Breast epithelium (tissue), 4 donors: ENCODE measurements around the gene DNAAF8. TPM values are rescaled to one million over a fixed set of nuclear protein-coding genes. Genes with fewer than 3 reads are reported as not detected.

Experiments used
- DNase-seq, 2 donors: peaks; one replicate each; pipeline ENCODE4 v3.0.0-alpha.2; 2019; ENCODE audit warnings: low spot score in 2 of 2
- H3K27ac ChIP-seq, 2 donors: fragments of 200-600 bp; sonication (generic) in 1 of 2; one replicate each; pipeline ENCODE4 v1.5.1; 2016 to 2019; ENCODE audit warnings: mild to moderate bottlenecking in 1 of 2
- H3K27me3 ChIP-seq, 2 donors: fragments of 200-600 bp; sonication (generic) in 1 of 2; one replicate each; pipeline versions ENCODE4 v1.5.1 to v1.6.0; 2017 to 2019; ENCODE audit warnings: control low read depth in 1 of 2, mild to moderate bottlenecking in 1 of 2
- H3K36me3 ChIP-seq: fragments of 200-600 bp; one replicate; pipeline ENCODE4 v1.5.1; 2019
- H3K4me1 ChIP-seq, 2 donors: fragments of 200-600 bp; sonication (generic); one replicate each; pipeline ENCODE4 v1.5.1; 2016 to 2019; ENCODE audit warnings: control low read depth in 1 of 2
- H3K4me3 ChIP-seq, 3 donors: fragments of 200-600 bp; sonication (generic); 1 replicate in 2 of 3; 2 replicates in 1 of 3; pipeline ENCODE4 v1.5.1; 2016 to 2019; ENCODE audit warnings: mild to moderate bottlenecking in 3 of 3, moderate library complexity in 2 of 3
- H3K9me3 ChIP-seq, 2 donors: fragments of 200-600 bp; sonication (generic) in 1 of 2; one replicate each; pipeline ENCODE4 v1.5.1; 2016 to 2019; ENCODE audit warnings: control low read depth in 1 of 2
- CTCF ChIP-seq, 3 donors: fragments of 450-650 bp; IDR thresholded peaks; one replicate each; pipeline ENCODE4 v1.5.1; 2016 to 2017; ENCODE audit warnings: antibody characterized with exemption in 3 of 3, mild to moderate bottlenecking in 3 of 3, moderate library complexity in 3 of 3
- POLR2A ChIP-seq: fragments of 450-650 bp; IDR thresholded peaks from one replicate; pipeline ENCODE4 v1.6.1; 2016; ENCODE audit warnings: antibody characterized with exemption, mild to moderate bottlenecking, moderate library complexity
- POLR2AphosphoS5 ChIP-seq, 3 donors: sonication (generic); formaldehyde crosslinking; IDR thresholded peaks; one replicate each; pipeline ENCODE4 v1.6.1; 2017; ENCODE audit warnings: antibody characterized with exemption in 3 of 3
- intact Hi-C: fragments of 100-400 bp; cut with DNase I; formaldehyde crosslinking; loops from one replicate; pipeline ENCODE4 v1.15.1; 2023; ENCODE audit warnings: low total_unique reads
- total RNA-seq, 3 donors: library from RNA; depleted of rRNA; stranded (reverse); fragments of >200 nt; gene quantifications; one replicate each; pipeline ENCODE4 v1.1.0, GENCODE V29; 2016

The DNAAF8 gene
- total RNA-seq, 3 donors from 2014 or later: 1.3 to 2.3 (median 1.8) TPM

DNA sequence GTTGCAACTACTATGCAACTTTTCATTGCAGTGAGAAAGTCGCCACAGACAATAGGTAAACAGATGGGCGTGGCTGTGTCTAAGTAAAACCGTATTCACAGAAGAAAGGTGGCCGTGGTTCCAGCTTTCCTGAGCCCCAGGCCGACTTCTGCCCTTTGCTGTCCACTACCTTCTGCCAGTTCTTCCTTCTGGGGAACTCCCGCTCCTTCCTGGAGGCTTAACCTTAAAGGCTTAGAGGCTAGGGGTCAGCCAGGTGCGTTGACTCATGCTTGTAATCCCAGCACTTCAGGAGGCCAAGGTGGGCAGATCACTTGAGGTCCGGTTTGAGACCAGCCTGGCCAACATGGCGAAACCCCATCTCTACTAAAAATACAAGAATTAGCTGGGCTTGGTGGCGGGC is 55.9 kb downstream of the DNAAF8 start:
- intact Hi-C loops: no loop called here

GRCh38 chr16:4790871-4791270 is 56.5 kb downstream of the DNAAF8 start:
- H3K36me3 ChIP-seq: no peaks in the 10 kb centered on the region
- no peaks in the 10 kb centered on the region for H3K4me1 ChIP-seq
- TF ChIP-seq CTCF (IDR thresholded peaks at IDR 0.05) (no peak), POLR2AphosphoS5 (IDR thresholded peaks at IDR 0.05) (no peak), POLR2A (no peak)
- no peak for DNase-seq
- intact Hi-C loops: no loop called here
- no peak overlapping the region for H3K4me3 ChIP-seq
- no peak overlapping the region for H3K27ac ChIP-seq
- no peaks in the 10 kb centered on the region for H3K9me3 ChIP-seq
- no peaks in the 10 kb centered on the region for H3K27me3 ChIP-seq

More for the DNA sequence above, 55.9 kb downstream of the DNAAF8 start:
- H3K36me3 ChIP-seq: no peaks in the 10 kb centered on the region
- H3K4me1 ChIP-seq: no peaks in the 10 kb centered on the region
- no peak for DNase-seq
- H3K27ac ChIP-seq: no peak overlapping the region
- TF ChIP-seq POLR2AphosphoS5 (IDR thresholded peaks at IDR 0.05) (no peak), POLR2A (no peak), CTCF (IDR thresholded peaks at IDR 0.05) (no peak)
- H3K4me3 ChIP-seq: no peak overlapping the region
- H3K9me3 ChIP-seq: no peaks in the 10 kb centered on the region
- no peaks in the 10 kb centered on the region for H3K27me3 ChIP-seq

- intact Hi-C loops: no loop called here
Measured at GRCh38 chr16:4792951-4793513, 58.7 kb downstream of the DNAAF8 start.

GRCh38 chr16:4795181-4795827 is 61.0 kb downstream of the DNAAF8 start, which contains the start of gene SMIM22:
Gene SMIM22 (plus strand): TSS chr16:4795369. CDS start chr16:4795735, 366 bp downstream.
- intact Hi-C loops: no loop called here
- H3K9me3 ChIP-seq: no peaks in the 10 kb centered on the region
- no peaks in the 10 kb centered on the region for H3K27me3 ChIP-seq
- H3K4me1 ChIP-seq: no peaks in the 10 kb centered on the region
- no peak for DNase-seq
- no peak for TF ChIP-seq POLR2AphosphoS5 (IDR thresholded peaks at IDR 0.05)
- TF ChIP-seq POLR2A: no peak
- no peak for TF ChIP-seq CTCF (IDR thresholded peaks at IDR 0.05)
- H3K4me3 ChIP-seq: peak within 1 kb of the TSS in 2 of 3 donors; percentile 47 to 58
- peak within 1 kb of the TSS; percentile 78 to 84 for H3K27ac ChIP-seq
- no peaks in the 10 kb centered on the region for H3K36me3 ChIP-seq

More at GRCh38 chr16:4792951-4793513, 58.7 kb downstream of the DNAAF8 start:
- Histone ChIP-seq H3K27ac (no peak overlapping the region), H3K36me3 (no peaks in the 10 kb centered on the region), H3K9me3 (no peaks in the 10 kb centered on the region), H3K4me1 (no peaks in the 10 kb centered on the region), H3K27me3 (no peaks in the 10 kb centered on the region), H3K4me3 (no peak overlapping the region)
- DNase-seq: no peak
- TF ChIP-seq POLR2AphosphoS5 (IDR thresholded peaks at IDR 0.05): no peak
- no peak for TF ChIP-seq CTCF (IDR thresholded peaks at IDR 0.05)
- TF ChIP-seq POLR2A: no peak

DNA sequence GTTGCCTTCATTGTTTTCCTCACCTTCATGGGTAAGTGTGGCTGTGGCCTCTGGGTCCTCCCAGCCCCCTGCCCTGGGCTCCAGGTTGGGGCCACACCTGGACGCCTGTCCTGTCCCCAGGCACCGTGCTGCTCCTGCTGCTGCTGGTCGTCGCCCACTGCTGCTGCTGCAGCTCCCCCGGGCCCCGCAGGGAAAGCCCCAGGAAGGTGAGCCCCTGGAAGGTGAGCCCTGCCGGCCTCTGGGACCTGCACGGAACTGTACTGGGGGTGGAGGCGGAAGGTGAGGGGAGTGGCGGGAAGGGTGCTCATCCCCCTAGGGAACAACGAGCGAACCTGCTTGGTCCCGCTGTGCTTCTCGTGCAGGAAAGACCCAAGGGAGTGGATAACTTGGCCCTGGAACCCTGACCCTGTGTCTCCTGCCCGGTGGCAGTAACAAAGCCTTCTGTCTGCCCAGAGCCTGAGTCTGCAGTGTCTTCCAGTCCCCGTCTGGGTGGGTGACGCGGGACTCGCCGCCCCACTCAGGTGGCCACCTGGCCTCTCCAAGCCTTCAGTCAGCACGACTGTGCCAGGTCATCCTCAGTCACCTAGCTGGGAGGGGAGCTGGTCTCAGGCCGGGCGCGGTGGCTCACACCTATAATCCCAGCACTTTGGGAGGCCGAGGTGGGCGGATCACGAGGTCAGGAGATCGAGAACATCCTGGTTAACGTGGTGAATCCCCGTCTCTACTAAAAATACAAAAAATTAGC is 61.7 kb downstream of the DNAAF8 start:
- peak overlapping the region in 2 of 3 donors; percentile 47 to 58 for H3K4me3 ChIP-seq
- no peak for DNase-seq
- H3K27me3 ChIP-seq: no peaks in the 10 kb centered on the region
- TF ChIP-seq CTCF (IDR thresholded peaks at IDR 0.05) (no peak), POLR2AphosphoS5 (IDR thresholded peaks at IDR 0.05) (no peak), POLR2A (no peak)
- intact Hi-C loops: no loop called here
- no peaks in the 10 kb centered on the region for H3K9me3 ChIP-seq
- H3K36me3 ChIP-seq: no peaks in the 10 kb centered on the region
- H3K4me1 ChIP-seq: peaks cover 0 to under 1% of the 10 kb centered on the region in 2 donors
- H3K27ac ChIP-seq: peak overlapping the region; percentile 78 to 84
